Measurements from ENCODE around the gene ANKRD22. TPM values are rescaled to one million over a fixed set of nuclear protein-coding genes. Genes with fewer than 3 reads are reported as not detected.
A peak's percentile ranks its signal among the peaks of the same experiment; 100 is the strongest.

The ANKRD22 gene
- total RNA-seq (not detected in 2 replicates), polyA plus RNA-seq (0.09 TPM in 1 of 2 replicates, not detected in the other), polyA minus RNA-seq (not detected in 2 replicates)
- total RNA-seq (2013), result 0.05 TPM

DNA sequence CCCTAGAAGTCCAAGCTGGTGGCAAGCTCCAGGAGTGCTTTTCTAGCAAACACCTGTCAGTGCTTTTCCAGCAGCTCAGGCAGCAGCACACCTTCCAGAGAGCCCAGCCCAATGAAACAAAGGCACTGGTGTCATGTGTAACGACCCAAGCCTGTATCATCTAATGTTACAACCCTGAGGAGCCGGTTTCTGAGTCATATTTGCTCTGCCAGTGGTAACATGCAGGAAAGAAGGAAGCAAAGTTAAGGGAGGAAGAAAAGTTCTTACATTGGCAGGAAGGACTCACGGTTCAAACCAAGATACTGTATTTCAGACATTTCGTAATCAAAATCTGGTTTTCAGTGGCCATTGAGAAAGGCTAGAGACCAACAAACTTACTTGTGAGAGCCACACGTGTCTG, at the start of gene ANKRD22:
Gene ANKRD22 (minus strand): TSS at position 139 of the 400 bp plus-strand sequence. CDS start 237 bp downstream, outside the sequence.
- ATAC-seq (ENCODE audit: low read depth) (no peak), DNase-seq (no peak)
- no peak within 1 kb of the TSS for H3K9ac ChIP-seq (ENCODE audit: low read length)
- Mint-ChIP-seq H3K4me3 (no peak within 1 kb of the TSS), H3K9me3 (ENCODE audit: insufficient read depth) (no peaks in the 10 kb centered on the region), H3K27ac (no peak within 1 kb of the TSS), H3K4me1 (no peaks in the 10 kb centered on the region), H3K27me3 (no peaks in the 10 kb centered on the region)
- H3K4me1 ChIP-seq (ENCODE audit: control insufficient read depth in 2 of 2, insufficient read depth in 2 of 2, low read length in 2 of 2), result no peaks in the 10 kb centered on the region
- H3K36me3 ChIP-seq (replicated peaks in 1 of 2; ENCODE audit: control extremely low read depth in 1 of 2, control insufficient read depth in 1 of 2, extremely low read depth in 1 of 2, insufficient read depth in 2 of 2, low read length in 1 of 2), result no peaks in the 10 kb centered on the region
- POLR2A ChIA-PET, result no interaction called here
- no peaks in the 10 kb centered on the region for H4K20me1 ChIP-seq (ENCODE audit: control insufficient read depth, insufficient read depth, low read length, poor library complexity, severe bottlenecking)
- no peaks in the 10 kb centered on the region for H3K79me2 ChIP-seq (ENCODE audit: control insufficient read depth, insufficient read depth, low read length)
- intact Hi-C loops (cut with micrococcal nuclease), result no loop called here
- TF ChIP-seq, protein P1, sequence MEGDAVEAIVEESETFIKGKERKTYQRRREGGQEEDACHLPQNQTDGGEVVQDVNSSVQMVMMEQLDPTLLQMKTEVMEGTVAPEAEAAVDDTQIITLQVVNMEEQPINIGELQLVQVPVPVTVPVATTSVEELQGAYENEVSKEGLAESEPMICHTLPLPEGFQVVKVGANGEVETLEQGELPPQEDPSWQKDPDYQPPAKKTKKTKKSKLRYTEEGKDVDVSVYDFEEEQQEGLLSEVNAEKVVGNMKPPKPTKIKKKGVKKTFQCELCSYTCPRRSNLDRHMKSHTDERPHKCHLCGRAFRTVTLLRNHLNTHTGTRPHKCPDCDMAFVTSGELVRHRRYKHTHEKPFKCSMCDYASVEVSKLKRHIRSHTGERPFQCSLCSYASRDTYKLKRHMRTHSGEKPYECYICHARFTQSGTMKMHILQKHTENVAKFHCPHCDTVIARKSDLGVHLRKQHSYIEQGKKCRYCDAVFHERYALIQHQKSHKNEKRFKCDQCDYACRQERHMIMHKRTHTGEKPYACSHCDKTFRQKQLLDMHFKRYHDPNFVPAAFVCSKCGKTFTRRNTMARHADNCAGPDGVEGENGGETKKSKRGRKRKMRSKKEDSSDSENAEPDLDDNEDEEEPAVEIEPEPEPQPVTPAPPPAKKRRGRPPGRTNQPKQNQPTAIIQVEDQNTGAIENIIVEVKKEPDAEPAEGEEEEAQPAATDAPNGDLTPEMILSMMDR (IDR thresholded peaks at IDR 0.05), result no peak
- no peak for TF ChIP-seq EZH2 (IDR thresholded peaks at IDR 0.05; ENCODE audit: borderline replicate concordance, insufficient read depth, low read depth, low read length, poor library complexity, severe bottlenecking)
- H3K27ac ChIP-seq (ENCODE audit: low read length in 2 of 2), result no peak within 1 kb of the TSS
- CTCF ChIA-PET, result interaction anchor here (0.9 to 1.2 kb wide), 2 partner anchors 16 to 81 kb away, joined by 4 to 5 read pairs; no protein-coding TSS in a partner anchor
- no peak within 1 kb of the TSS for H3K4me2 ChIP-seq (replicated peaks; ENCODE audit: low read depth, low read length, poor library complexity, severe bottlenecking)
- no peak within 1 kb of the TSS for H2AFZ ChIP-seq (ENCODE audit: insufficient read depth, low read depth, low read length, poor library complexity, severe bottlenecking)
- no peaks in the 10 kb centered on the region for H3K9me3 ChIP-seq (ENCODE audit: control extremely low read depth in 1 of 3, control insufficient read depth in 2 of 3, insufficient read depth in 1 of 3, low read length in 2 of 3)
- 80% methylated on average over 3 of the region's 5 CpGs for WGBS (ENCODE audit: insufficient coverage)
- peak within 1 kb of the TSS in 1 of 5 experiments; percentile 47 for H3K4me3 ChIP-seq (ENCODE audit: control extremely low read depth in 1 of 5, extremely low read depth in 1 of 5, insufficient read depth in 1 of 5, low read depth in 2 of 5, low read length in 4 of 5)
- no peaks in the 10 kb centered on the region for H3K27me3 ChIP-seq (replicated peaks in 1 of 4; ENCODE audit: control extremely low read depth in 1 of 4, control insufficient read depth in 3 of 4, insufficient read depth in 4 of 4, low read length in 3 of 4)

DNA sequence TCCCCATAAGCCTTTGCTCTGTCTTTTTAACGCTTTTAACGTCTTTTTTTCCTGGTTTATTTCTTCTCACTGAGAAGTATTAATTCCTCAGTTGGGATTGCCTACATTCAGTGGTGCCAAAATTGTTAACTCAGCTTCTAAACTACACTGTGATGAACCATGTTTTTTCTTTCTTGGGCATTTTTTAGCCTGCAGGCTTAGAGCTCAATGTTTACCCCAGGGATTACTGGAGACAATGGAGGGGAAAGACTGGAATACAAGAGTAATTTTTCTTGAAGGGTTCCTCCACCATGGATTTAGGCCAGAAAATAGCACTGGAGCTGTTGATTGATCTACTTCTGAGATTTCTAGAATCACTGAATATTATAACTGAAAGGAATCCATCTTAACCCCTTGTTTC, 48.2 kb upstream of the ANKRD22 start:
- Histone ChIP-seq H3K36me3 (replicated peaks in 1 of 2; ENCODE audit: control extremely low read depth in 1 of 2, control insufficient read depth in 1 of 2, extremely low read depth in 1 of 2, insufficient read depth in 2 of 2, low read length in 1 of 2) (peaks cover 4 to 27% of the 10 kb centered on the region in 2 experiments), H3K4me2 (replicated peaks; ENCODE audit: low read depth, low read length, poor library complexity, severe bottlenecking) (no peak overlapping the region), H3K4me3 (ENCODE audit: control extremely low read depth in 1 of 5, extremely low read depth in 1 of 5, insufficient read depth in 1 of 5, low read depth in 2 of 5, low read length in 4 of 5) (no peak overlapping the region), H3K4me1 (ENCODE audit: control insufficient read depth in 2 of 2, insufficient read depth in 2 of 2, low read length in 2 of 2) (peaks cover 38 to 65% of the 10 kb centered on the region in 2 donors), H3K9me3 (ENCODE audit: control extremely low read depth in 1 of 3, control insufficient read depth in 2 of 3, insufficient read depth in 1 of 3, low read length in 2 of 3) (no peaks in the 10 kb centered on the region), H3K27ac (ENCODE audit: low read length in 2 of 2) (peak overlapping the region in 1 of 2 donors; percentile 81), H3K27me3 (replicated peaks in 1 of 4; ENCODE audit: control extremely low read depth in 1 of 4, control insufficient read depth in 3 of 4, insufficient read depth in 4 of 4, low read length in 3 of 4) (no peaks in the 10 kb centered on the region), H3K9ac (ENCODE audit: low read length) (no peak overlapping the region), H4K20me1 (ENCODE audit: control insufficient read depth, insufficient read depth, low read length, poor library complexity, severe bottlenecking) (no peaks in the 10 kb centered on the region), H3K79me2 (ENCODE audit: control insufficient read depth, insufficient read depth, low read length) (peaks cover 21% of the 10 kb centered on the region), H2AFZ (ENCODE audit: insufficient read depth, low read depth, low read length, poor library complexity, severe bottlenecking) (no peak overlapping the region)
- H3K4me1 Mint-ChIP-seq, result peaks cover 64% of the 10 kb centered on the region
- ChIA-PET POLR2A (interaction anchor here (0.7 to 4.1 kb wide), 3 partner anchors 12 to 19 kb away, joined by 3 to 47 read pairs (median 17); partner anchors contain the start of gene STAMBPL1), CTCF (interaction anchor here (0.9 to 6.7 kb wide), 6 partner anchors 13 to 67 kb away, joined by 3 to 63 read pairs (median 22); no protein-coding TSS in a partner anchor)
- DNase-seq (no peak), ATAC-seq (ENCODE audit: low read depth) (no peak)
- H3K27me3 Mint-ChIP-seq, result no peaks in the 10 kb centered on the region
- peak overlapping the region; percentile 49 for H3K4me3 Mint-ChIP-seq
- TF ChIP-seq, protein P1 (IDR thresholded peaks at IDR 0.05), result no peak
- TF ChIP-seq EZH2 (IDR thresholded peaks at IDR 0.05; ENCODE audit: borderline replicate concordance, insufficient read depth, low read depth, low read length, poor library complexity, severe bottlenecking), result no peak
- H3K9me3 Mint-ChIP-seq (ENCODE audit: insufficient read depth), result no peaks in the 10 kb centered on the region
- intact Hi-C loops (cut with micrococcal nuclease), result loop anchor here (2.0 kb wide), 1 partner anchor 33 kb away; no protein-coding TSS in a partner anchor
- 86% methylated on average over 2 of the region's 2 CpGs for WGBS (ENCODE audit: insufficient coverage)
- peak overlapping the region; percentile 84 for H3K27ac Mint-ChIP-seq
